Ectodermal cell (in vitro differentiated cells): ENCODE measurements around the gene FADS1.

Source experiments
- H3K27ac ChIP-seq: 2 replicates; pipeline ENCODE4 v1.7.0; 2013; ENCODE audit warnings: mild to moderate bottlenecking, low read depth, low read length; ENCODE audit not compliant: insufficient read depth, poor library complexity, severe bottlenecking
- H3K27me3 ChIP-seq: 2 replicates; pipeline ENCODE4 v1.7.0; 2013; ENCODE audit warnings: mild to moderate bottlenecking, low read length; ENCODE audit not compliant: insufficient read depth, control insufficient read depth, poor library complexity, severe bottlenecking
- H3K36me3 ChIP-seq: one replicate; pipeline ENCODE4 v1.7.0; 2013; ENCODE audit warnings: low read length; ENCODE audit not compliant: control insufficient read depth, insufficient read depth
- H3K4me1 ChIP-seq: one replicate; pipeline ENCODE4 v1.7.0; 2013; ENCODE audit warnings: low read length; ENCODE audit not compliant: control insufficient read depth, insufficient read depth
- H3K4me3 ChIP-seq: 2 replicates; pipeline ENCODE4 v1.7.0; 2013; ENCODE audit warnings: low read depth, low read length, control low read depth; ENCODE audit not compliant: insufficient read depth
- H3K9me3 ChIP-seq: 2 replicates; pipeline ENCODE4 v1.7.0; 2013; ENCODE audit warnings: mild to moderate bottlenecking, low read length, moderate library complexity; ENCODE audit not compliant: control insufficient read depth
- WGBS, 2 experiments: methylation state at CpG; one replicate each; pipeline ENCODE4 v1.1.7; 2013; ENCODE audit warnings: missing lambda C conversion rate in 2 of 2; 5-methylcytosine and 5-hydroxymethylcytosine counted together

The FADS1 gene

GRCh38 chr11:61827571-61828378 is 11.0 kb upstream of the FADS1 start, which contains the start of gene FADS2:
Gene FADS2 (plus strand): TSS chr11:61828300. CDS start chr11:61828391, 91 bp downstream.
- WGBS, 2 experiments: 0 to 1% methylated on average over 83 of the region's 83 CpGs
- Histone ChIP-seq H3K27ac (peak within 1 kb of the TSS; percentile 92), H3K4me3 (peak within 1 kb of the TSS; percentile 92), H3K4me1 (peaks cover 15% of the 10 kb centered on the region), H3K36me3 (no peaks in the 10 kb centered on the region), H3K27me3 (no peaks in the 10 kb centered on the region), H3K9me3 (no peaks in the 10 kb centered on the region)

- Histone ChIP-seq H3K9me3 (no peaks in the 10 kb centered on the region), H3K4me1 (peaks cover 13% of the 10 kb centered on the region), H3K27ac (peak overlapping the region; percentile 92), H3K27me3 (no peaks in the 10 kb centered on the region), H3K4me3 (peak overlapping the region; percentile 92), H3K36me3 (no peaks in the 10 kb centered on the region)
- WGBS, 2 experiments: 14 to 15% methylated on average over 23 of the region's 23 CpGs
Observed at GRCh38 chr11:61826930-61827570, 10.2 kb upstream of the FADS1 start.

- Histone ChIP-seq H3K27ac (no peak overlapping the region), H3K36me3 (no peaks in the 10 kb centered on the region), H3K4me3 (no peak overlapping the region), H3K4me1 (no peaks in the 10 kb centered on the region), H3K9me3 (no peaks in the 10 kb centered on the region), H3K27me3 (no peaks in the 10 kb centered on the region)
- WGBS, 2 experiments: 92 to 96% methylated on average over 2 of the region's 2 CpGs
Observed at GRCh38 chr11:61820174-61820573, 3.4 kb upstream of the FADS1 start.

GRCh38 chr11:61817471-61818202 is 834 bp upstream of the FADS1 start:
- peak overlapping the region; percentile 86 for H3K4me3 ChIP-seq
- peaks cover 16% of the 10 kb centered on the region for H3K36me3 ChIP-seq
- no peaks in the 10 kb centered on the region for H3K27me3 ChIP-seq
- no peaks in the 10 kb centered on the region for H3K4me1 ChIP-seq
- 55 to 56% methylated on average over 5 to 6 of the region's 6 CpGs for WGBS, 2 experiments
- H3K9me3 ChIP-seq: no peaks in the 10 kb centered on the region
- peak overlapping the region; percentile 96 for H3K27ac ChIP-seq

GRCh38 chr11:61815790-61816735 is 740 bp downstream of the FADS1 start:
- 0% methylated on average over 68 to 69 of the region's 69 CpGs for WGBS, 2 experiments
- H3K36me3 ChIP-seq: peaks cover 25% of the 10 kb centered on the region
- H3K9me3 ChIP-seq: no peaks in the 10 kb centered on the region
- no peaks in the 10 kb centered on the region for H3K27me3 ChIP-seq
- no peaks in the 10 kb centered on the region for H3K4me1 ChIP-seq
- H3K27ac ChIP-seq: peak overlapping the region; percentile 96
- H3K4me3 ChIP-seq: peak overlapping the region; percentile 86

GRCh38 chr11:61814958-61815789 is 1.6 kb downstream of the FADS1 start:
- Histone ChIP-seq H3K27me3 (no peaks in the 10 kb centered on the region), H3K27ac (peak overlapping the region; percentile 96), H3K9me3 (no peaks in the 10 kb centered on the region), H3K4me3 (peak overlapping the region; percentile 86), H3K4me1 (no peaks in the 10 kb centered on the region), H3K36me3 (peaks cover 33% of the 10 kb centered on the region)
- WGBS, 2 experiments: 2% methylated on average over 66 of the region's 66 CpGs

GRCh38 chr11:61814247-61814957 is 2.4 kb downstream of the FADS1 start:
- Histone ChIP-seq H3K9me3 (no peaks in the 10 kb centered on the region), H3K4me1 (no peaks in the 10 kb centered on the region), H3K36me3 (peaks cover 41% of the 10 kb centered on the region), H3K27ac (peak overlapping the region; percentile 96), H3K27me3 (no peaks in the 10 kb centered on the region), H3K4me3 (peak overlapping the region; percentile 86)
- 82% methylated on average over 16 of the region's 16 CpGs for whole genome bisulfite sequencing, 2 experiments

- Histone ChIP-seq H3K9me3 (no peaks in the 10 kb centered on the region), H3K36me3 (peaks cover 54% of the 10 kb centered on the region), H3K4me3 (no peak overlapping the region), H3K27ac (no peak overlapping the region), H3K4me1 (no peaks in the 10 kb centered on the region), H3K27me3 (no peaks in the 10 kb centered on the region)
- WGBS, 2 experiments: 92 to 94% methylated on average over 4 of the region's 4 CpGs
Observed at GRCh38 chr11:61812736-61813411, 3.9 kb downstream of the FADS1 start.
